Measurements from ENCODE around the gene DMBX1.

GRCh38 chr1:46517010-46517600 is 27.5 kb downstream of the DMBX1 start:
- no peak for TF ChIP-seq CTCF (IDR thresholded peaks at IDR 0.05; ENCODE audit: poor library complexity, severe bottlenecking)
- no peak for TF ChIP-seq RAD21 (conservative IDR thresholded peaks at IDR 0.05)
- TF ChIP-seq EZH2 (IDR thresholded peaks at IDR 0.05; ENCODE audit: borderline replicate concordance, insufficient read depth, low read length, poor library complexity, severe bottlenecking), result no peak
- no peak for TF ChIP-seq MXI1 (conservative IDR thresholded peaks at IDR 0.05; ENCODE audit: poor library complexity, severe bottlenecking)
- TF ChIP-seq POLR2AphosphoS5 (IDR thresholded peaks at IDR 0.05), result no peak
- TF ChIP-seq SMC3 (conservative IDR thresholded peaks at IDR 0.05; ENCODE audit: poor library complexity), result no peak
- no peak for TF ChIP-seq REST (IDR thresholded peaks at IDR 0.05; ENCODE audit: borderline replicate concordance)
- TF ChIP-seq TAF1 (IDR thresholded peaks at IDR 0.05; ENCODE audit: low read depth), result no peak
- no peak for TF ChIP-seq EP300 (conservative IDR thresholded peaks at IDR 0.05; ENCODE audit: poor library complexity, severe bottlenecking)

All from neural cell (in vitro differentiated cells).